GM19455 (cell line): ENCODE results near the gene NTM.
"Not testable (repeated sequence)": the region's sequence is repeated elsewhere in the genome, so short reads cannot be mapped to it uniquely, and the experiment has no call there.

ENCODE experiments used
- ATAC-seq: cut with Tn5 transposase; IDR thresholded peaks from one replicate; pipeline ENCODE4 v1.9.1; 2021; ENCODE audit not compliant: unreplicated experiment

The NTM gene

GRCh38 chr11:132050577-132051165 is 680.3 kb downstream of the NTM start:
- no peak for ATAC-seq

GRCh38 chr11:132051704-132052103 is 681.3 kb downstream of the NTM start:
- ATAC-seq = no peak

GRCh38 chr11:132052342-132052741 is 681.9 kb downstream of the NTM start:
- ATAC-seq = no peak

GRCh38 chr11:132052904-132053303 is 682.5 kb downstream of the NTM start:
- ATAC-seq = no peak

GRCh38 chr11:132054822-132055221 is 684.4 kb downstream of the NTM start:
- ATAC-seq = no peak

- ATAC-seq = no peak
These were observed 684.9 kb downstream of the NTM start for GRCh38 chr11:132055296-132055695.

- no peak for ATAC-seq
These were observed 686.3 kb downstream of the NTM start for GRCh38 chr11:132056689-132057088.

GRCh38 chr11:132057266-132057665 is 686.9 kb downstream of the NTM start:
- no peak for ATAC-seq

GRCh38 chr11:132058211-132058772 is 687.9 kb downstream of the NTM start:
- no peak for ATAC-seq

- no peak for ATAC-seq
These were observed 690.2 kb downstream of the NTM start for GRCh38 chr11:132060567-132060966.

- ATAC-seq = no peak
These were observed 691.6 kb downstream of the NTM start for GRCh38 chr11:132062031-132062430.

- no peak for ATAC-seq
These were observed 692.1 kb downstream of the NTM start for GRCh38 chr11:132062541-132062940.

GRCh38 chr11:132064987-132065620 is 694.7 kb downstream of the NTM start:
- ATAC-seq = no peak

GRCh38 chr11:132068556-132068955 is 698.1 kb downstream of the NTM start:
- no peak for ATAC-seq

GRCh38 chr11:132069593-132069992 is 699.2 kb downstream of the NTM start:
- not testable (repeated sequence) for ATAC-seq

GRCh38 chr11:132070907-132071306 is 700.5 kb downstream of the NTM start:
- ATAC-seq = not testable (repeated sequence)

- ATAC-seq = no peak
These were observed 701.8 kb downstream of the NTM start for GRCh38 chr11:132072044-132072857.

GRCh38 chr11:132072858-132073211 is 702.4 kb downstream of the NTM start:
- ATAC-seq = no peak

- ATAC-seq = no peak
These were observed 703.4 kb downstream of the NTM start for GRCh38 chr11:132073787-132074186.

GRCh38 chr11:132075447-132075846 is 705.0 kb downstream of the NTM start:
- ATAC-seq = no peak

- ATAC-seq = no peak
These were observed 707.0 kb downstream of the NTM start for GRCh38 chr11:132077416-132077815.
